DND-41 (cell line): ENCODE results near the gene DUSP28.

Source experiments
- ATAC-seq: fragments of 200-7000 bp; cut with Tn5 transposase; 3 replicates; pipeline ENCODE4 v1.9.1; 2021; ENCODE audit warnings: low read depth; ENCODE audit not compliant: insufficient read depth
- DNase-seq: peaks from one replicate; pipeline ENCODE4 v3.0.0-alpha.2; 2020
- H2AFZ ChIP-seq: 2 replicates; pipeline ENCODE4 v1.6.0; 2012; ENCODE audit warnings: low read depth, low read length
- H3K27ac ChIP-seq: 2 replicates; pipeline ENCODE4 v1.5.1; 2012; ENCODE audit warnings: low read length, inconsistent platforms
- H3K27me3 ChIP-seq: fragments of 200-600 bp; sonication (generic); 2 replicates; pipeline ENCODE4 v1.6.0; 2012; ENCODE audit warnings: low read length, mild to moderate bottlenecking, inconsistent platforms; ENCODE audit not compliant: insufficient read depth, poor library complexity
- H3K36me3 ChIP-seq: 2 replicates; pipeline ENCODE4 v1.5.1; 2012; ENCODE audit warnings: low read length, inconsistent platforms; ENCODE audit not compliant: insufficient read depth
- H3K4me1 ChIP-seq: 2 replicates; pipeline ENCODE4 v1.5.1; 2012; ENCODE audit warnings: mild to moderate bottlenecking, low read length; ENCODE audit not compliant: insufficient read depth
- H3K4me2 ChIP-seq: 2 replicates; pipeline ENCODE4 v1.6.0; 2012; ENCODE audit warnings: mild to moderate bottlenecking, moderate library complexity, low read length, inconsistent platforms; ENCODE audit not compliant: insufficient read depth
- H3K4me3 ChIP-seq, 2 experiments: fragments of 200-600 bp in 1 of 2; shearing (Covaris generic) in 1 of 2; 2 replicates each; pipeline ENCODE4 v1.5.1; 2012 to 2016; ENCODE audit warnings: inconsistent platforms in 2 of 2, low read length in 2 of 2, mild to moderate bottlenecking in 2 of 2, low read depth in 1 of 2, moderate library complexity in 1 of 2
- H3K79me2 ChIP-seq: 2 replicates; pipeline ENCODE4 v1.6.0; 2012; ENCODE audit warnings: low read length, inconsistent platforms; ENCODE audit not compliant: insufficient read depth
- H3K9ac ChIP-seq: 2 replicates; pipeline ENCODE4 v1.6.0; 2012; ENCODE audit warnings: low read depth, mild to moderate bottlenecking, inconsistent platforms, low read length, moderate library complexity
- H3K9me3 ChIP-seq: 2 replicates; pipeline ENCODE4 v1.5.1; 2012; ENCODE audit warnings: low read length, moderate library complexity, mild to moderate bottlenecking, inconsistent platforms; ENCODE audit not compliant: insufficient read depth, severe bottlenecking
- H4K20me1 ChIP-seq: 2 replicates; pipeline ENCODE4 v1.6.0; 2012; ENCODE audit warnings: low read length; ENCODE audit not compliant: insufficient read depth
- EZH2 ChIP-seq: IDR thresholded peaks from 3 replicates; pipeline ENCODE4 v1.6.1; 2012; ENCODE audit warnings: borderline replicate concordance, low read depth, mild to moderate bottlenecking, moderate library complexity, low read length, inconsistent platforms; ENCODE audit not compliant: severe bottlenecking
- TF ChIP-seq, protein P1 (sequence below): IDR thresholded peaks from 2 replicates; pipeline ENCODE4 v1.5.1; 2012; ENCODE audit warnings: borderline replicate concordance, low read length, moderate library complexity, mild to moderate bottlenecking; ENCODE audit not compliant: poor library complexity, severe bottlenecking; ENCODE audit errors: extremely low read depth

The DUSP28 gene

DNA sequence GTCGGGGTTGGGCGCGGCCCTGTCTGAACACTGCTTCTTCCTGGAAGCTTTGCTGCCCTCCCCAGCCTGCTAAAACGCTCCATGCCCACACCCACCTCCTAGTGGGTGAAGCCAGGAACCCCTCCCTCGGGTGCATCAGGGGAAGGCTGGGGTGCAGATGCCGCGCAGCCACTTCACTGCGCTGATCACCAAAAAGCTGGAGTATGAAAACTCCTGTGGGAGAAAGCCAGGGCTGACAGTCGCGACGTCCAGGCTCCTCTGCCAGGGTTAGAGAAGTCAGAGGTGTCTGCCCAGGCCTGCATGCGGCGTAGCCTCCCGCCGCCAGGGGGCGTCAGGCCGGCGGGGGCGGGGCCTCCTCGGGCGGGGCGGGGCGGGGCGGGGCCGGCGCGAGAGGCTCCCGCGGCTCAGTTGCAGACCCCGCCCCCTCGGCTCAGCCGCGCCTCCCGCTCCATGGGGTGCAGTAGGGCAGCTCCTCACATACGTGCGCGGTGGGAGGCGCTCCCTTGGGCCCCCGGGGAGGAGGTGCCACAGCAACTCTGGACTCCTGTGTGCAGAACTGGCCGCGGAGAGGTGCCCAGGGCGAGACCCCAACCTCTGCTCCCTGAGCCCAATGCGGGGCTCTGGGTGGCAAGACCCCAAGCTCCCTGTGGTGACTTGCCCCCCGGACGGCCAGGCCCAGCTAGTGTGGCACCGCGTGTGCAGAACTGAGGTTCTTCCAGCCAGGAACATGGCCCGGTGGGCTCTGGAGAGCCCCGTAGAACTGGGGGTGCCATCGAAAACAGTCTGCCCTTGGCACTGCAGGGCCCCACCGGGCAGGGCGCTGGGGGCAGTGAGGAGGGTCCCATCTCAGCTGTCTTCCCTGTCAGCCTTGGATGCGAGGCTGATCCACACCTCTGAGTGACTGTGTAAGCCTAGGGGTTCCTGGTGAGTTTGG lies 6.3 kb downstream of the DUSP28 start:
- Histone ChIP-seq H3K27me3 (no peaks in the 10 kb centered on the region), H3K9ac (peak overlapping the region; percentile 84), H3K4me3 (peak overlapping the region; percentile 16 to 84; a peak in 3 of 4 replicates), H4K20me1 (peaks cover 23% of the 10 kb centered on the region; the same call in 1 of the 2 replicates), H3K4me1 (peaks cover 82% of the 10 kb centered on the region), H3K36me3 (peaks cover 28% of the 10 kb centered on the region), H3K9me3 (no peaks in the 10 kb centered on the region), H3K79me2 (peaks cover 68% of the 10 kb centered on the region), H2AFZ (peak overlapping the region; percentile 85), H3K27ac (peak overlapping the region; percentile 97), H3K4me2 (peak overlapping the region; percentile 80)
- TF ChIP-seq EZH2: no peak
- TF ChIP-seq, protein P1, sequence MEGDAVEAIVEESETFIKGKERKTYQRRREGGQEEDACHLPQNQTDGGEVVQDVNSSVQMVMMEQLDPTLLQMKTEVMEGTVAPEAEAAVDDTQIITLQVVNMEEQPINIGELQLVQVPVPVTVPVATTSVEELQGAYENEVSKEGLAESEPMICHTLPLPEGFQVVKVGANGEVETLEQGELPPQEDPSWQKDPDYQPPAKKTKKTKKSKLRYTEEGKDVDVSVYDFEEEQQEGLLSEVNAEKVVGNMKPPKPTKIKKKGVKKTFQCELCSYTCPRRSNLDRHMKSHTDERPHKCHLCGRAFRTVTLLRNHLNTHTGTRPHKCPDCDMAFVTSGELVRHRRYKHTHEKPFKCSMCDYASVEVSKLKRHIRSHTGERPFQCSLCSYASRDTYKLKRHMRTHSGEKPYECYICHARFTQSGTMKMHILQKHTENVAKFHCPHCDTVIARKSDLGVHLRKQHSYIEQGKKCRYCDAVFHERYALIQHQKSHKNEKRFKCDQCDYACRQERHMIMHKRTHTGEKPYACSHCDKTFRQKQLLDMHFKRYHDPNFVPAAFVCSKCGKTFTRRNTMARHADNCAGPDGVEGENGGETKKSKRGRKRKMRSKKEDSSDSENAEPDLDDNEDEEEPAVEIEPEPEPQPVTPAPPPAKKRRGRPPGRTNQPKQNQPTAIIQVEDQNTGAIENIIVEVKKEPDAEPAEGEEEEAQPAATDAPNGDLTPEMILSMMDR: peak; percentile 80
- DNase-seq (peak; percentile 94), ATAC-seq (peak; percentile 68)

DNA sequence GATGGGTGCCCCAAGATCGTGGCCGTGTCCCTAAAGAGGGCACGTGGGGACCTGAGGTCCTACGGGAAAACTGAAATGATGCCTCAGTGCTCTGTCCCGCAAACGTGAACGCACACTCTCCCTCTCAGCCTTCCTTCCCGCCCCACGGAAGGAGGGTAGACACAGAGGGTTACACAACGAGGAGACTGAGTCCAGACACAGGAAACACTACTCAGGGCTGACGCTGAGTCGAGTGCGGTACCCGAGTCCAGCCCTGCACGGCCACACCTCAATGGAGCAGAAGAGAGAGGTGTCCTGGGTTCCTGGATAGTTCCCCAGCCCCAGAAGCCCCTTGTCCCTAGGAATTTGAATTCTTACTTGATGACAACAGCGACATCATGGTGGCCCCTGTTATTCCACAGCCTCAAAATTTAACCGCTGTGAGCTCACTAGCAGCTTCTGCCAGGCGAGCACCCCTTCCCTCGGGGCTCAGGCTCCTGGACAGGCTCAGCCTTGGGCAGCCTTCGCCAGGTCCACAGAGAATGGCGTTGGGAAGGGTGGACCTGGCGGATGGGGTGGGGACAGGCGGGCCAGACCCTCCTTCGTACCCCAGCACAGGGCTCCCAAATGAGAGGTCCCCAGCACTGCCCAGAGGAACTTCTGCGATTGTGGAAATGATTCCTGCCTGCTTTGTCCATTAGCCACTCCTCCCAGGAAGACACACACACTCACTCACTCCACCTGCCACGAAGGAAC lies 7.1 kb downstream of the DUSP28 start:
- Histone ChIP-seq H4K20me1 (peaks cover 31% of the 10 kb centered on the region), H3K9me3 (no peaks in the 10 kb centered on the region), H3K36me3 (peaks cover 32% of the 10 kb centered on the region), H3K4me1 (peaks cover 74% of the 10 kb centered on the region), H3K9ac (peak overlapping the region; percentile 84), H2AFZ (peak overlapping the region; percentile 79), H3K4me3 (peak overlapping the region; percentile 25 to 84; a peak in 3 of 4 replicates), H3K4me2 (peak overlapping the region; percentile 80), H3K27ac (peak overlapping the region; percentile 85), H3K79me2 (peaks cover 69% of the 10 kb centered on the region), H3K27me3 (no peaks in the 10 kb centered on the region)
- TF ChIP-seq, protein P1: no peak
- TF ChIP-seq EZH2: no peak
- ATAC-seq (no peak), DNase-seq (peak; percentile 24)

DNA sequence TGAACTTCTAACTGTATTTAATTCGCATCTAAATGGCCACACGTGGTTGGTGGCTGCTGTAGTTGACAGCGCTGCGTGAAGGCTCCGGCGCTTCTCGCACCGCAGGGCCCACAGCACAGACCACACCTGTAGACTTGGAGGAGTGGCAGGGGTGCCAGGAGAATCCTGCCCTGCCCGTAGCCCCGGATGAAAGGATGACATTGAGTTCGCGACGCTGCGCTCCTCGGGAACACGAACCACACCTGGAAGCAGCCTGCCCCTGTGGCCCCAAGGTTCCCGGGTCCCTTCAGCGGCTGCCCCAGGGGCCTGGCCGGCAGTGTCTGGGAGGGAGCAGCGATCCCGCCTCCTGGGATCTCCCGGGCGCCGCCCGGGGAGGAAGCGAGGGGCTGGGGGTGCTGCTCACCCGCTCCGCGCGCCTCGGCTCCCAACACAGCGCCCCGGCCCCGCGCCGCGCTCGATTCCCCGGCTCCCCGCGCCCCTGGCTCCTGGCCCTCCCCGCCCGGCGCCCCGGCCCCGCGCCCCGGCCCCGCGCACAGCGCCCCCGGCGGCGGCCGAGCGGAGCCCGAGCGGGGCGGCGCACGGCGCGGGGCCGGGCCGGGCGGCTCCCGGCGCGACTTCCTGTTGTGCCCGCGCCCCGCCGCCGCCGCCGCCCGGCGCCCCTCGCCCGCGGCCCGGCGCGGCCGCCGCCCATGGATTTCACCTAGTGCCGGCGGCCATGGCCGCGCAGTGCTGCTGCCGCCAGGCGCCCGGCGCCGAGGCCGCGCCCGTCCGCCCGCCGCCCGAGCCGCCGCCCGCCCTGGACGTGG lies 7.9 kb downstream of the DUSP28 start, which contains the start of gene RNPEPL1:
Gene RNPEPL1 (plus strand): TSS at position 613 of the 806 bp plus-strand sequence. CDS start 103 bp downstream, at position 716.
- H3K9ac ChIP-seq: peak within 1 kb of the TSS; percentile 88
- H3K36me3 ChIP-seq: peaks cover 31% of the 10 kb centered on the region
- H4K20me1 ChIP-seq: peaks cover 35% of the 10 kb centered on the region
- peak; percentile 13 for ATAC-seq
- peak within 1 kb of the TSS; percentile 85 for H3K27ac ChIP-seq
- H3K4me3 ChIP-seq: peak within 1 kb of the TSS; percentile 64 to 84; a peak in 3 of 4 replicates
- H3K27me3 ChIP-seq: no peaks in the 10 kb centered on the region
- peak; percentile 61 for DNase-seq
- TF ChIP-seq EZH2: no peak
- TF ChIP-seq, protein P1: peak; percentile 10
- H2AFZ ChIP-seq: peak within 1 kb of the TSS; percentile 79
- peaks cover 64% of the 10 kb centered on the region for H3K79me2 ChIP-seq
- H3K4me2 ChIP-seq: peak within 1 kb of the TSS; percentile 81
- H3K4me1 ChIP-seq: peaks cover 67% of the 10 kb centered on the region
- H3K9me3 ChIP-seq: no peaks in the 10 kb centered on the region
